Measurements from ENCODE around the gene TRPV4. TPM values are rescaled to one million over a fixed set of nuclear protein-coding genes. Genes with fewer than 3 reads are reported as not detected.
"Not testable (repeated sequence)": the region's sequence is repeated elsewhere in the genome, so short reads cannot be mapped to it uniquely, and the experiment has no call there.

Gene TRPV4
- total RNA-seq, 8 experiments from 2014 or later = 0.05 to 4.2 (median 0.85) TPM; not detected in 1

- WGBS, 10 experiments = 64 to 100% (median 78%) methylated on average over 1 to 3 of the region's 7 CpGs; no CpG with 5 or more reads in 4 of the 10 experiments
- Histone ChIP-seq H3K27ac (no peak overlapping the region), H3K4me3 (no peak overlapping the region), H3K4me1 (replicated peaks in 1 of 2) (peaks cover 0 to 5% of the 10 kb centered on the region in 2 donors)
- in situ Hi-C loops (cut with MboI; ENCODE audit: low pct_unique_long_range_greater_than_20kb in 2 of 9, low sequenced_read_pairs in 9 of 9, unreplicated experiment in 9 of 9) = no loop called here
- ATAC-seq (replicated peaks in 6 of 8) = peak in 2 of 8 experiments; percentile 13 to 21
These were observed 38.6 kb upstream of the TRPV4 start for GRCh38 chr12:109871668-109872314.

GRCh38 chr12:109870648-109871047 lies 37.5 kb upstream of the TRPV4 start:
- Histone ChIP-seq H3K4me1 (replicated peaks in 1 of 2) (peaks cover 0 to 5% of the 10 kb centered on the region in 2 donors), H3K4me3 (no peak overlapping the region), H3K27ac (no peak overlapping the region)
- ATAC-seq (replicated peaks in 6 of 8) = peak in 2 of 8 experiments; percentile 22 to 27
- in situ Hi-C loops (cut with MboI; ENCODE audit: low pct_unique_long_range_greater_than_20kb in 2 of 9, low sequenced_read_pairs in 9 of 9, unreplicated experiment in 9 of 9) = no loop called here
- 0 to 100% (median 90%) methylated on average over 1 to 2 of the region's 2 CpGs; no CpG with 5 or more reads in 1 of the 10 experiments for WGBS, 10 experiments

- Histone ChIP-seq H3K4me1 (replicated peaks in 1 of 2) (peaks cover 12 to 16% of the 10 kb centered on the region in 2 donors), H3K27ac (no peak overlapping the region), H3K4me3 (no peak overlapping the region)
- in situ Hi-C loops (cut with MboI; ENCODE audit: low pct_unique_long_range_greater_than_20kb in 2 of 9, low sequenced_read_pairs in 9 of 9, unreplicated experiment in 9 of 9) = no loop called here
- ATAC-seq (replicated peaks in 6 of 8) = no peak
- WGBS, 10 experiments = 59 to 96% (median 83%) methylated on average over 2 to 9 of the region's 9 CpGs; no CpG with 5 or more reads in 1 of the 10 experiments
These were observed 35.2 kb upstream of the TRPV4 start for GRCh38 chr12:109868182-109869051.

GRCh38 chr12:109864916-109865315 lies 31.7 kb upstream of the TRPV4 start:
- Histone ChIP-seq H3K27ac (no peak overlapping the region), H3K4me3 (no peak overlapping the region), H3K4me1 (replicated peaks in 1 of 2) (peaks cover 23 to 25% of the 10 kb centered on the region in 2 donors)
- no peak for ATAC-seq (replicated peaks in 6 of 8)
- WGBS, 10 experiments = 60 to 88% (median 80%) methylated on average over 1 to 3 of the region's 3 CpGs; no CpG with 5 or more reads in 5 of the 10 experiments
- in situ Hi-C loops (cut with MboI; ENCODE audit: low pct_unique_long_range_greater_than_20kb in 2 of 9, low sequenced_read_pairs in 9 of 9, unreplicated experiment in 9 of 9) = no loop called here

GRCh38 chr12:109863847-109864712 lies 30.9 kb upstream of the TRPV4 start:
- 20 to 100% (median 56%) methylated on average over 1 to 4 of the region's 9 CpGs; no CpG with 5 or more reads in 3 of the 10 experiments for WGBS, 10 experiments
- in situ Hi-C loops (cut with MboI; ENCODE audit: low pct_unique_long_range_greater_than_20kb in 2 of 9, low sequenced_read_pairs in 9 of 9, unreplicated experiment in 9 of 9) = no loop called here
- Histone ChIP-seq H3K4me3 (no peak overlapping the region), H3K4me1 (replicated peaks in 1 of 2) (peaks cover 23 to 25% of the 10 kb centered on the region in 2 donors), H3K27ac (peak overlapping the region; percentile 31 to 48)
- peak in 6 of 8 experiments; percentile 28 to 81 (median 76) for ATAC-seq (replicated peaks in 6 of 8)

DNA sequence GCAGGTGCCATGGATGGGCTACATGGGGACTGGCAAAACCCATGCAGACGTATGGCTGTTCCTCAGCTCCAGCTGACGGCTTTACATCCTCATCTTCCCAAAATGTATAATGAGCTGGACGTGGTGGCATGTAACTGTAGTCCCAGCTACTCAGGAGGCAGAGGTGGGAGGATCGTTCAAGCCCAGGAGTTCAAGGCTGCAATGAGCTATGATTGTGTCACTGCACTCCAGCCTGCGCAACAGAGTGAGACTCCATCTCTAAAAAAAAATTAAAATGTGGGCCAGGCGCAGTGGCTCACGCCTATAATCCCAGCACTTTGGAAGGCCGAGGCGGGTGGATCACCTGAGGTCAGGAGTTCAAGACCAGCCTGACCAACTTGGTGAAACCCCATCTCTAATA lies 29.3 kb upstream of the TRPV4 start:
- H3K4me1 ChIP-seq (replicated peaks in 1 of 2) = peaks cover 23 to 25% of the 10 kb centered on the region in 2 donors
- 90 to 100% (median 100%) methylated on average over 1 to 5 of the region's 9 CpGs; no CpG with 5 or more reads in 3 of the 10 experiments for WGBS, 10 experiments
- ATAC-seq (replicated peaks in 6 of 8); H3K27ac ChIP-seq; in situ Hi-C loops (cut with MboI; ENCODE audit: low pct_unique_long_range_greater_than_20kb in 2 of 9, low sequenced_read_pairs in 9 of 9, unreplicated experiment in 9 of 9); H3K4me3 ChIP-seq: not testable (repeated sequence)

DNA sequence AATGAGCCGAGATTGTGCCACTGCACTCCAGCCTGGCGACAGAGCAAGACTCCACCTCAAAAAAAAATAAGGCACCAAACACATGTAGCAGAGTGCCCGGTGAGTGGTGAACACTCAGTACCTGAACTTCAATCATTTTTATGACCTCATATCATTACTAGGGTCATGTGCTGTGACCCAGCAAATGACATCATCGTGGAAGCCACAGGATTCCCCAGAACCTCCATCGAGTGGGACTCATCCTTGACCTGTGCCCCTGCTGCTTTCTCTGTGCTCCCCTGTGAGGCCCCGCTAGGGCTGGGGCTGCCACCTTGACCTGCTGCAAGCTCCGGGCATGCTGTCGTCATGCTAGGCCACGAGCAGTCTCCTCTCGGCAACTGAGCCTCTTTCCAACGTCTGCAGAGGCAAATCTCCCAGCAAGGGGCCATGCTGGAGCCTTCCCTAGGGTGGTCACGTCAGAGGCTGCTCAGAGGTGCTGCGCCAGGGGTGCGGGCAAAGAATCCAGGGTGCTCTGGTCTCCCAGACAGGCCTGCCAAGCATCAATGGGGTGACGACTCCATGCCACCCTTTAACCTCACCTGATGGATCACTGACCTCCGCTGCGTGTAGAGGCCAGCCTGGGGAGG lies 28.6 kb upstream of the TRPV4 start:
- peak overlapping the region; percentile 24 to 65 for H3K27ac ChIP-seq
- peak in 5 of 8 experiments; percentile 62 to 83 (median 67) for ATAC-seq (replicated peaks in 6 of 8)

GRCh38 chr12:109860977-109861376 lies 27.8 kb upstream of the TRPV4 start:
- no peak overlapping the region for H3K4me3 ChIP-seq
- no peak overlapping the region for H3K27ac ChIP-seq
- no peak for ATAC-seq (replicated peaks in 6 of 8)
- 80 to 100% (median 88%) methylated on average over 1 to 3 of the region's 5 CpGs; no CpG with 5 or more reads in 4 of the 10 experiments for WGBS, 10 experiments
- H3K4me1 ChIP-seq (replicated peaks in 1 of 2) = peaks cover 23 to 25% of the 10 kb centered on the region in 2 donors
- in situ Hi-C loops (cut with MboI; ENCODE audit: low pct_unique_long_range_greater_than_20kb in 2 of 9, low sequenced_read_pairs in 9 of 9, unreplicated experiment in 9 of 9) = no loop called here

More for the DNA sequence above, 28.6 kb upstream of the TRPV4 start:
- WGBS, 10 experiments = 40 to 100% (median 70%) methylated on average over 1 to 7 of the region's 17 CpGs; no CpG with 5 or more reads in 3 of the 10 experiments
- peaks cover 23 to 25% of the 10 kb centered on the region in 2 donors for H3K4me1 ChIP-seq (replicated peaks in 1 of 2)
- in situ Hi-C loops (cut with MboI; ENCODE audit: low pct_unique_long_range_greater_than_20kb in 2 of 9, low sequenced_read_pairs in 9 of 9, unreplicated experiment in 9 of 9) = no loop called here
- H3K4me3 ChIP-seq = no peak overlapping the region

DNA sequence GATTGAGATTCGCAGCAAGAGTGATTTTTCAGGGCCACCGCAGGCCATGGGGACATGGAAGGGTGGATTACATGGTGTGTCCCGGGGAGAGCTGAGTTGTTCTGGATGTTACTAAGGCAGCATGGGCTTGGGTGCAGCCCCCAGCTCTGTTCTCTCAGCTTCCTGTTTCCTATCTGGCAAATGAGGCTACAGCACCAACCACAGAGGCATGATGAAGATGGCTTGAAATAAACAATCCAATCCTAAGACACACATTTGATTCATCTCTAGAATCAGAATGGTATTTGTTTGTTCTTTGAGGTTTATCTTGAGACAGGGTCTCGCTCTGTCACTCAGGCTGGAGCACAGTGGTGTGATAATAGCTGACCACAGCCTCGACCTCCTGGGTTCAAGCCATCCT lies 25.6 kb upstream of the TRPV4 start:
- no peak for ATAC-seq (replicated peaks in 6 of 8)
- H3K4me1 ChIP-seq (replicated peaks in 1 of 2) = peaks cover 14 to 18% of the 10 kb centered on the region in 2 donors
- in situ Hi-C loops (cut with MboI; ENCODE audit: low pct_unique_long_range_greater_than_20kb in 2 of 9, low sequenced_read_pairs in 9 of 9, unreplicated experiment in 9 of 9) = no loop called here
- H3K27ac ChIP-seq = no peak overlapping the region
- H3K4me3 ChIP-seq = no peak overlapping the region
- WGBS, 10 experiments = 80 to 100% (median 92%) methylated on average over 1 to 2 of the region's 5 CpGs; no CpG with 5 or more reads in 6 of the 10 experiments

DNA sequence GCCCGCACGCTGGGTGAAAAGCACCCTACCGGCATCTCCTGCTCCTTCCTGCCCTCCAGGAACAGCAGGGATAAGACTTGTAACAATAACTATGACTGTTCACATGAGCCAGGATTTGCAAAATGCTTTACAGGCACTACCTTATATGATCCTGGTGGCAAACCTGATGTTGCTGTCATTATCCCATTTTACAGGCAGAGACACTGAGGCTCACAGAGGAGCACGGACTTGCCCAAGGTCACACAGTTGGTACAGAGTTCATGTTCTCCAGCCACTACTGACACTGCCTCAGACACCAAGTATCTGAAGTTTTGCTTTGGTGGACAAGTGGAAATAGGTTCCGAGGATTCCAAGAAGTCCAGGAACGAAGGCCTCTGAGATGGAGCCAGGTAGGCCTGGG lies 24.5 kb upstream of the TRPV4 start:
- no peak overlapping the region for H3K4me3 ChIP-seq
- H3K27ac ChIP-seq = no peak overlapping the region
- 90 to 100% (median 97%) methylated on average over 2 to 4 of the region's 6 CpGs; no CpG with 5 or more reads in 4 of the 10 experiments for WGBS, 10 experiments
- no peak for ATAC-seq (replicated peaks in 6 of 8)
- in situ Hi-C loops (cut with MboI; ENCODE audit: low pct_unique_long_range_greater_than_20kb in 2 of 9, low sequenced_read_pairs in 9 of 9, unreplicated experiment in 9 of 9) = no loop called here
- H3K4me1 ChIP-seq (replicated peaks in 1 of 2) = peaks cover 8 to 12% of the 10 kb centered on the region in 2 donors

DNA sequence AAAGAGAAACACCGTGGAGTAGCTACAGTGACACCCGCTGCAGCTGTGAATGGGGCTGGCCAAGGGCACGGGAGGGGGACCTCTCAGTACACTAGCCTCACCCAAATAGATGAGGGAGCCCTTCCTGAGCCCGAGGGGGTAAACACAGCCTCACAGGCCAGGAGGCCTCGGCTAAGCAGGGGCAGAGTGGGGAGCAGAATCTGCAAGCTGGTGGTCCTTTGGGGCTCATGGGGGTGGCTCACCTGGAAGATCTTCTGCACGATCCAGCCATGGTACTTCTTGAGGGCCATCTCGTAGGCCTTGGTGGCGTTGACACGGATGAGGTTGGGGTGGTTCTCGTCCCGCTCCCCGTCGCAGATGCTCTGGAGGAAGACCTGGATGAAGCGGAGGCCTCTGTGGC lies 22.2 kb upstream of the TRPV4 start:
- no peaks in the 10 kb centered on the region for H3K4me1 ChIP-seq (replicated peaks in 1 of 2)
- 88 to 100% (median 93%) methylated on average over 6 to 12 of the region's 14 CpGs; no CpG with 5 or more reads in 5 of the 10 experiments for WGBS, 10 experiments
- in situ Hi-C loops (cut with MboI; ENCODE audit: low pct_unique_long_range_greater_than_20kb in 2 of 9, low sequenced_read_pairs in 9 of 9, unreplicated experiment in 9 of 9) = no loop called here
- ATAC-seq (replicated peaks in 6 of 8) = no peak
- H3K27ac ChIP-seq = no peak overlapping the region
- no peak overlapping the region for H3K4me3 ChIP-seq

DNA sequence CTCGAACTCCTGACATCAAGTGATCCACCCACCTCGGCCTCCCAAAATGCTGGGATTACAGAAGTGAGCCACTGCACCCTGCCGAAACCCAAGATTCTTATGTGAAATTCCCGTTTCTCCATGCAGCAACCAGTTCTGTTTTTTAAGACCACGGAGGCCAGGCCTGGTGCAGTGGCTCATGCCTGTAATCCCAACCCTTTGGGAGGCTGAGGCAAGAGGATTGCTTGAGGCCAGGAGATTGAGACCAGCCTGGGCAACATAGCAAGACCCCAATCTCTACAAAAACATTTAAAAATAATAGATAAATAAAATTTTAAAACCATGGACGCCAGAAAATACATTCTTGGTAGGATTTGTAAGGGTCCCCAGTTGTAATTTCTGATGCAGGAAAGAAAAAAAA lies 17.3 kb upstream of the TRPV4 start:
- H3K27ac ChIP-seq; H3K4me3 ChIP-seq; ATAC-seq (replicated peaks in 6 of 8); in situ Hi-C loops (cut with MboI; ENCODE audit: low pct_unique_long_range_greater_than_20kb in 2 of 9, low sequenced_read_pairs in 9 of 9, unreplicated experiment in 9 of 9); H3K4me1 ChIP-seq (replicated peaks in 1 of 2): not testable (repeated sequence)
- WGBS, 10 experiments = 33 to 89% (median 77%) methylated on average over 1 to 5 of the region's 6 CpGs; no CpG with 5 or more reads in 2 of the 10 experiments
